Measurements from ENCODE around the gene FAM171A1.

DNA sequence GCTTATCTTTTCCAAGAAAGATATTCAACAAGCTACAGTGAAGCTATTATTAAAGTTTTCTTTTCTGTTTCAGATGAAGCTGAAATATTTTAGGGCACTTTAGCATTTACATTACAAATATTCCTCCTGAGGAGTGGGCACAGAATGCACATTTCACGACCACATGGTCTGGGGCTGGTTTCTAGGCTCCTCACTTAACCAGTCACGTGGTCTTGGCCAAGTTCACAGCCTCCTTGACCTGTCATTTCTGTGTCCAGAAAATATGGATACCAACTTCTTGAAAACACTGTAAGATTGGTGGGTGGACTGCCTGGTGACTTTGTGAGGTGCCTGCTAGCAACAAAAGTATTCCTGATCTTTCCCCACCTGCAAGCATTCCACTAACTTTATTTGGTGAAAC lies 70.9 kb downstream of the FAM171A1 start:
- TF ChIP-seq, protein P1, sequence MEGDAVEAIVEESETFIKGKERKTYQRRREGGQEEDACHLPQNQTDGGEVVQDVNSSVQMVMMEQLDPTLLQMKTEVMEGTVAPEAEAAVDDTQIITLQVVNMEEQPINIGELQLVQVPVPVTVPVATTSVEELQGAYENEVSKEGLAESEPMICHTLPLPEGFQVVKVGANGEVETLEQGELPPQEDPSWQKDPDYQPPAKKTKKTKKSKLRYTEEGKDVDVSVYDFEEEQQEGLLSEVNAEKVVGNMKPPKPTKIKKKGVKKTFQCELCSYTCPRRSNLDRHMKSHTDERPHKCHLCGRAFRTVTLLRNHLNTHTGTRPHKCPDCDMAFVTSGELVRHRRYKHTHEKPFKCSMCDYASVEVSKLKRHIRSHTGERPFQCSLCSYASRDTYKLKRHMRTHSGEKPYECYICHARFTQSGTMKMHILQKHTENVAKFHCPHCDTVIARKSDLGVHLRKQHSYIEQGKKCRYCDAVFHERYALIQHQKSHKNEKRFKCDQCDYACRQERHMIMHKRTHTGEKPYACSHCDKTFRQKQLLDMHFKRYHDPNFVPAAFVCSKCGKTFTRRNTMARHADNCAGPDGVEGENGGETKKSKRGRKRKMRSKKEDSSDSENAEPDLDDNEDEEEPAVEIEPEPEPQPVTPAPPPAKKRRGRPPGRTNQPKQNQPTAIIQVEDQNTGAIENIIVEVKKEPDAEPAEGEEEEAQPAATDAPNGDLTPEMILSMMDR (IDR thresholded peaks at IDR 0.05) = no peak
- no peak for TF ChIP-seq POLR2AphosphoS5 (IDR thresholded peaks at IDR 0.05; ENCODE audit: low read depth, low read length)
